H1 (cell line): Measurements from ENCODE around the gene SEC63. TPM values are rescaled to one million over a fixed set of nuclear protein-coding genes. Genes with fewer than 3 reads are reported as not detected.

Experiments
- CTCF ChIA-PET: fragments of 300-600 bp; sonication (Branson Sonifier 250); formaldehyde crosslinking; loops from one replicate; lab custom pipeline; 2021; ENCODE audit not compliant: partially characterized antibody; lab: Charles Lee
- POLR2A ChIA-PET: fragments of 300-600 bp; sonication (Branson Sonifier 250); formaldehyde crosslinking; loops from one replicate; lab custom pipeline; 2021; ENCODE audit warnings: inconsistent platforms; ENCODE audit not compliant: partially characterized antibody; lab: Charles Lee
- DNase-seq, 2 experiments: peaks; one replicate each; pipeline versions ENCODE4 v3.0.0 to v3.0.0-alpha.2; 2010 to 2022; ENCODE audit warnings: low spot score in 2 of 2, low read depth in 1 of 2, mixed read lengths in 1 of 2
- FAIRE-seq: peaks from 2 replicates; lab custom pipeline; 2011; peaks lifted over from hg19 to GRCh38; lab: Jason Lieb, UNC
- H2AFZ ChIP-seq: 2 replicates; pipeline ENCODE4 v1.8.1; 2012; ENCODE audit warnings: low read length, inconsistent platforms
- H2AK5ac ChIP-seq: 2 replicates; pipeline ENCODE4 v1.6.1; 2013; ENCODE audit warnings: low read depth, low read length
- H2BK120ac ChIP-seq: replicated peaks from 2 replicates; pipeline ENCODE3; 2013; ENCODE audit warnings: low read depth, low read length, inconsistent platforms
- H2BK12ac ChIP-seq: 2 replicates; pipeline ENCODE4 v1.6.1; 2013; ENCODE audit warnings: low read depth, low read length
- H2BK15ac ChIP-seq: 2 replicates; pipeline ENCODE4 v1.6.1; 2013; ENCODE audit warnings: low read length
- H2BK20ac ChIP-seq: 2 replicates; pipeline ENCODE4 v1.6.1; 2013; ENCODE audit warnings: low read length
- H2BK5ac ChIP-seq: 2 replicates; pipeline ENCODE4 v1.6.1; 2013; ENCODE audit warnings: low read depth, low read length
- H3K14ac ChIP-seq: 2 replicates; pipeline ENCODE4 v1.6.1; 2013; ENCODE audit warnings: inconsistent platforms; ENCODE audit not compliant: insufficient read length
- H3K18ac ChIP-seq: 2 replicates; pipeline ENCODE4 v1.6.1; 2013; ENCODE audit warnings: low read length; ENCODE audit errors: extremely low read depth
- H3K23ac ChIP-seq: 2 replicates; pipeline ENCODE4 v1.6.1; 2013; ENCODE audit warnings: inconsistent platforms; ENCODE audit not compliant: insufficient read length
- H3K23me2 ChIP-seq: 2 replicates; pipeline ENCODE4 v1.6.1; 2013; ENCODE audit warnings: low read depth, low read length
- H3K27ac ChIP-seq: 2 replicates; pipeline ENCODE4 v1.6.1; 2011; ENCODE audit warnings: low read depth, low read length, inconsistent platforms
- H3K27me3 ChIP-seq, 4 experiments: replicated peaks in 1 of 4; 1 replicate in 1 of 4; 2 replicates in 3 of 4; pipeline versions ENCODE4 v1.6.1 to v1.8.1; 2011 to 2013; ENCODE audit warnings: low read length in 3 of 4, mild to moderate bottlenecking in 3 of 4, inconsistent platforms in 2 of 4, mixed read lengths in 2 of 4, moderate library complexity in 1 of 4; ENCODE audit not compliant: control insufficient read depth in 3 of 4, insufficient read depth in 3 of 4; ENCODE audit errors: extremely low read depth in 1 of 4
- H3K36me3 ChIP-seq, 4 experiments: 2 replicates each; pipeline versions ENCODE4 v1.6.1 to v1.8.1; 2011 to 2013; ENCODE audit warnings: mild to moderate bottlenecking in 4 of 4, low read length in 3 of 4, moderate library complexity in 2 of 4, control low read depth in 1 of 4, inconsistent platforms in 1 of 4; ENCODE audit not compliant: insufficient read depth in 4 of 4, control insufficient read depth in 2 of 4
- H3K4ac ChIP-seq: replicated peaks from 2 replicates; pipeline ENCODE3; 2013; ENCODE audit warnings: low read length, low read depth, mixed read lengths, inconsistent platforms; ENCODE audit not compliant: insufficient read length
- H3K4me1 ChIP-seq, 4 experiments: replicated peaks in 1 of 4; 1 replicate in 1 of 4; 2 replicates in 3 of 4; pipeline versions ENCODE4 v1.6.1 to v1.8.1; 2011 to 2013; ENCODE audit warnings: low read length in 3 of 4, inconsistent platforms in 2 of 4, mixed read lengths in 1 of 4; ENCODE audit not compliant: insufficient read depth in 4 of 4, control insufficient read depth in 3 of 4
- H3K4me2 ChIP-seq, 2 experiments: 2 replicates each; pipeline versions ENCODE4 v1.6.1 to v1.8.1; 2011 to 2013; ENCODE audit warnings: low read depth in 2 of 2, low read length in 2 of 2, control low read depth in 1 of 2, inconsistent platforms in 1 of 2, mild to moderate bottlenecking in 1 of 2; ENCODE audit not compliant: insufficient read depth in 1 of 2
- H3K4me3 ChIP-seq, 4 experiments: fragments of 200-600, 300-600 bp in 1 of 4; sonication (generic), shearing (Covaris generic), sonication (Bioruptor Twin) in 1 of 4; 2 replicates each; pipeline versions ENCODE4 v1.5.1 to v1.8.1; 2011 to 2016; ENCODE audit warnings: low read length in 4 of 4, low read depth in 3 of 4, control low read depth in 2 of 4, inconsistent platforms in 2 of 4, mild to moderate bottlenecking in 2 of 4, mixed read lengths in 1 of 4, moderate library complexity in 1 of 4; ENCODE audit not compliant: insufficient read depth in 2 of 4; ENCODE audit errors: extremely low read depth in 1 of 4
- H3K56ac ChIP-seq: replicated peaks from 2 replicates; pipeline ENCODE3; 2013; ENCODE audit warnings: low read depth, mild to moderate bottlenecking, mixed read lengths, low read length, inconsistent platforms; ENCODE audit not compliant: insufficient read length
- H3K79me1 ChIP-seq: 2 replicates; pipeline ENCODE4 v1.6.1; 2013; ENCODE audit warnings: low read depth, low read length, control low read depth
- H3K79me2 ChIP-seq, 2 experiments: 2 replicates each; pipeline versions ENCODE4 v1.6.1 to v1.8.1; 2012 to 2013; ENCODE audit warnings: low read length in 2 of 2, mild to moderate bottlenecking in 2 of 2, inconsistent platforms in 1 of 2; ENCODE audit not compliant: insufficient read depth in 2 of 2, control insufficient read depth in 1 of 2
- H3K9ac ChIP-seq, 4 experiments: replicated peaks in 1 of 4; 1 replicate in 1 of 4; 2 replicates in 3 of 4; pipeline versions ENCODE4 v1.6.1 to v1.8.1; 2011 to 2013; ENCODE audit warnings: low read depth in 3 of 4, low read length in 3 of 4, control low read depth in 2 of 4, mild to moderate bottlenecking in 2 of 4, moderate library complexity in 2 of 4, inconsistent platforms in 1 of 4; ENCODE audit errors: extremely low read depth in 1 of 4
- H3K9me3 ChIP-seq, 2 experiments: 2 replicates each; pipeline versions ENCODE4 v1.6.1 to v1.8.1; 2012 to 2013; ENCODE audit warnings: mild to moderate bottlenecking in 2 of 2, moderate library complexity in 2 of 2, control low read depth in 1 of 2, inconsistent platforms in 1 of 2, low read depth in 1 of 2, low read length in 1 of 2, mixed read lengths in 1 of 2; ENCODE audit not compliant: insufficient read depth in 2 of 2
- H4K20me1 ChIP-seq, 2 experiments: replicated peaks in 1 of 2; 2 replicates each; pipeline versions ENCODE3 to v1.8.1; 2011 to 2013; ENCODE audit warnings: inconsistent platforms in 2 of 2, low read length in 2 of 2, mild to moderate bottlenecking in 1 of 2; ENCODE audit not compliant: insufficient read depth in 2 of 2, control insufficient read depth in 1 of 2
- H4K5ac ChIP-seq: 2 replicates; pipeline ENCODE4 v1.6.1; 2013; ENCODE audit warnings: low read length, low read depth, mixed read lengths, inconsistent platforms; ENCODE audit not compliant: insufficient read length
- H4K8ac ChIP-seq: 2 replicates; pipeline ENCODE4 v1.8.0; 2013; ENCODE audit warnings: mild to moderate bottlenecking, moderate library complexity, low read length, inconsistent platforms; ENCODE audit not compliant: insufficient read depth; ENCODE audit errors: extremely low read depth
- H4K91ac ChIP-seq: replicated peaks from 2 replicates; pipeline ENCODE3; 2013; ENCODE audit warnings: low read length, mixed read lengths, inconsistent platforms; ENCODE audit not compliant: insufficient read length
- BCL11A ChIP-seq, 2 experiments: IDR thresholded peaks; one replicate each; pipeline ENCODE4 v1.6.1; 2011; ENCODE audit warnings: low read depth in 2 of 2, low read length in 2 of 2, mild to moderate bottlenecking in 2 of 2
- RAD21 ChIP-seq, 2 experiments: IDR thresholded peaks in 1 of 2; conservative IDR thresholded peaks in 1 of 2; 2 replicates each; pipeline ENCODE4 v1.6.1; 2011; ENCODE audit warnings: low read depth in 2 of 2, low read length in 2 of 2, improper control_type of control experiment in 1 of 2, inconsistent platforms in 1 of 2, mild to moderate bottlenecking in 1 of 2, moderate library complexity in 1 of 2
- RNF2 ChIP-seq: fragments of 200-900, 300-1000 bp; sonication (generic); IDR thresholded peaks from 2 replicates; pipeline ENCODE4 v1.7.1; 2016; ENCODE audit warnings: borderline replicate concordance, low read depth, mild to moderate bottlenecking, antibody characterized with exemption, low read length; ENCODE audit not compliant: poor library complexity, severe bottlenecking; ENCODE audit errors: missing control alignments
- SRF ChIP-seq: IDR thresholded peaks from 2 replicates; pipeline ENCODE4 v1.6.1; 2011; ENCODE audit warnings: mild to moderate bottlenecking, low read depth, low read length, moderate library complexity
- USF2 ChIP-seq: IDR thresholded peaks from 2 replicates; pipeline ENCODE4 v1.6.1; 2011; ENCODE audit warnings: low read length, improper control_type of control experiment
- YY1 ChIP-seq: IDR thresholded peaks from 2 replicates; pipeline ENCODE4 v1.6.1; 2011; ENCODE audit warnings: low read depth, mild to moderate bottlenecking, low read length
- WGBS, 2 experiments: shearing (Covaris generic) in 1 of 2; methylation state at CpG; one replicate each; pipeline versions ENCODE4 v1.1.6 to v1.1.7; 2013 to 2015; ENCODE audit warnings: low lambda C conversion rate in 2 of 2, mixed read lengths in 2 of 2, inconsistent platforms in 1 of 2, low coverage in 1 of 2, missing lambda C conversion rate in 1 of 2; ENCODE audit not compliant: insufficient replicate concordance in 2 of 2, insufficient coverage in 1 of 2, insufficient read length in 1 of 2; ENCODE audit errors: extremely low coverage in 1 of 2, missing lambda C conversion rate in 1 of 2; 5-methylcytosine and 5-hydroxymethylcytosine counted together
- polyA plus RNA-seq, 7 experiments: library from polyadenylated mRNA; depleted of rRNA in 3 of 7; stranded (reverse) in 5 of 7; unstranded in 2 of 7; fragments of >200 nt in 5 of 7; fragments of 200-250 nt in 2 of 7; gene quantifications; 1 replicate in 5 of 7; 2 replicates in 1 of 7; 4 replicates in 1 of 7; pipeline versions ENCODE4 v1.2.1 to v1.2.3, GENCODE V29; 2011 to 2013; ENCODE audit warnings: missing spikeins in 2 of 7, mixed read lengths in 2 of 7
- total RNA-seq: library from RNA; stranded (reverse); fragmentation: NEBNext Ultra II Directional; extraction: Animal tissue kit (Norgen Biotek cat#: 25700); gene quantifications from 2 replicates; pipeline ENCODE4 v1.2.1, GENCODE V29; 2021

SEC63 gene
- total and polyA plus RNA-seq, 2 of the 8 experiments (the other 6 are each of a cell fraction or from before 2014, with no cell fraction given), result 17.3 to 121 TPM

- POLR2A ChIA-PET, result interaction anchor here (1.5 kb wide), 1 partner anchor 12 kb away, joined by 5 read pairs; no protein-coding TSS in a partner anchor
- H2AK5ac ChIP-seq, result no peak overlapping the region
- no peak overlapping the region for H3K56ac ChIP-seq
- no peaks in the 10 kb centered on the region for H3K36me3 ChIP-seq
- peaks cover 4% of the 10 kb centered on the region; the same call in 1 of the 2 replicates for H3K23me2 ChIP-seq
- H4K8ac ChIP-seq, result peak overlapping the region; percentile 4; the same call in 1 of the 2 replicates
- H3K27ac ChIP-seq, result no peak overlapping the region
- peak overlapping the region; percentile 13 for H4K91ac ChIP-seq
- no peak overlapping the region for H3K23ac ChIP-seq
- peak overlapping the region; percentile 97 for H2BK15ac ChIP-seq
- peak overlapping the region; percentile 100 for H2AFZ ChIP-seq
- DNase-seq (peak; percentile 50 to 98), FAIRE-seq (no peak)
- H3K4me2 ChIP-seq, result peak overlapping the region; percentile 51 to 92
- H3K79me2 ChIP-seq, result no peaks in the 10 kb centered on the region
- H3K9me3 ChIP-seq, result no peaks in the 10 kb centered on the region
- H3K4ac ChIP-seq, result no peak overlapping the region
- peaks cover 0 to 5% (median 0%) of the 10 kb centered on the region in 4 experiments; a peak in 2 of 7 replicates for H3K4me1 ChIP-seq
- no peak overlapping the region for H2BK120ac ChIP-seq
- WGBS, 2 experiments, result 14% methylated on average over 32 of the region's 52 CpGs; no CpG with 5 or more reads in 1 of the 2 experiments
- CTCF ChIA-PET, result interaction anchor here (0.7 to 5.6 kb wide), 36 partner anchors 11 to 662 kb away, joined by 3 to 42 read pairs (median 4); partner anchors contain the start of gene SCML4
- H3K9ac ChIP-seq, result peak overlapping the region in 2 of 4 experiments; percentile 38 to 47; a peak in 4 of 7 replicates
- H3K4me3 ChIP-seq, result peak overlapping the region; percentile 53 to 80 (median 70)
- no peaks in the 10 kb centered on the region for H3K79me1 ChIP-seq
- H4K20me1 ChIP-seq, result no peaks in the 10 kb centered on the region
- H3K14ac ChIP-seq, result no peak overlapping the region
- peak overlapping the region; percentile 100 for H3K18ac ChIP-seq
- peak overlapping the region; percentile 98 for H2BK12ac ChIP-seq
- peak overlapping the region; percentile 77; the same call in 1 of the 2 replicates for H2BK5ac ChIP-seq
- H2BK20ac ChIP-seq, result 0 out of 2 replicates have a peak overlapping the region, but pooled peaks have one; percentile 72
- H4K5ac ChIP-seq, result peak overlapping the region; percentile 4
- H3K27me3 ChIP-seq, result peaks cover 0 to 7% (median 4%) of the 10 kb centered on the region in 4 experiments; a peak in 5 of 7 replicates
- TF ChIP-seq RNF2 (no peak), YY1 (no peak), RAD21 (IDR thresholded peaks at IDR 0.05 in 1 of 2, conservative IDR thresholded peaks at IDR 0.05 in 1 of 2; ENCODE audit: low read depth in 2 of 2, low read length in 2 of 2) (peak; percentile 84 to 90), USF2 (no peak; the same call in 1 of the 2 replicates), BCL11A (IDR thresholded peaks at IDR 0.05; ENCODE audit: low read depth in 2 of 2, low read length in 2 of 2) (no peak), SRF (no peak)
These were observed 109.9 kb downstream of the SEC63 start for GRCh38 chr6:107847844-107848802.
